Measurements from ENCODE around the gene DDX1.

The DDX1 gene

DNA sequence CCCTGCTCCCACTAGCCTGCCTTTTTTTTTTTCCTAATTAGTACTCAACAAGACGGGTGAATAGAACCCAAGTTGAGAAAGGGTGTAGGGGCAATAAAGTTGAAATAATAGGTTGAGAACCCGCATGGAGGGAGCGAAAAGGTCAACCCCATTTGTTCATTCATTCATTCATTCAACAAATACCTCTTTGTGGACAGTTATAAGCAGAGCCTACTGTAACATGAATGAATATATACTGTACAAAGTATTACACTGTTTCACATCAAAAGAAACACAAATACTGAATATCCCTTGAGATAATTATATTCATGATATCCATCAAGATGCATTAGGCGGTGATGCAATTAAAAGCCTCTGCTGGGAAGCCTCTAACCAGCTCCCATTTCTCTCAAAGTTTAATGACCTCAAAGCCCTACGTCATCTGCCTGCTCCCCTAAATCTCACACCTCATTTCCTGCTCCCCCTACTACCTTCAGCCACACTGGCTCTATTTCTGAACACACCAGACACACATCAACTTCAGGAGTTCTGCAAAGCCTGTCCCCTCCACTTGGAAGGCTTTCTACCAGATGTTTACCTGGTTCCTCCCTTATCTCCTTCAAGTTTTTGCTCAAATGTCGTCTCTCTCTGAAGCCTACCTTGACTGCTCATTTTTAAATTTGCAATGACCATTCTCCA, 29.2 kb upstream of the DDX1 start:
- no peak for DNase-seq

DNA sequence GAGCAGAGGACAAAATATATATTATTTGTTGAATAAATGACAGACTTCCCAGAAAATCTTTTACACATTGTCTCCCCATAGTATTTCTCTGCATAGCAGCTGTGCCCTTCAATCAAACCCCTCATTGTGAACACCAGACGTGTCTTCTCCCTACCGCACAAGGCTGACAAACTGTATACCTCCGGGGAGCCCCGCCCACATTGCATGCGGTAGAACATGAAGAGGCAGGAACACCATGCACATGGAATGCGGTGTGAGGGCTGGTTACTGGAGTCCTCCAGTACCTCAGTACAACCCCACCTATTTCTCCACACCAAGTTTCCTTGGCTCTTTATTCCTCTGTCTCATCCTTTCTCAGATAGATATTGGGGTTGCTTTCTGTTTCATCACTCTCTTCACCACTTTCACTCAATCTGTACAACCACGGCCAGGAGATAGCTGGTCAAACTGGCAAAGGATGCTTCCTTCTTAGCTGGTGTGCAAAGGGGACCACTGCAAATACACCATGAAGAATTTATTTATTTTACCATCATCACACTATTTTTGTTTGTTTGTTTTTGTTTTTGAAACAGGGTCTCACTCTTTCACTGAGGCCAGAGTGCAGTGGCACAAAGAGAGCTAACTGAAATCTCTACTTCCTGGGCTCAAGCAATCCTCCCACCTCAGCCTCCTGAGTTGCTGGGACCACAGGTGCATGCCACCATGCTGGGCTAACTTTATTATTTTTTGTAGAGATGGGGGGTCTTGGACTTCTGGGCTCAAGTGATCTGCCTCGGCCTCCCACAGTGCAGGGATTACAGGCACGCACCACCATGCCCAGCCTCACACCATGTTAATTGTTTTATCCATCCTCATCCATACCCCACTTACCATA, 28.2 kb upstream of the DDX1 start:
- no peak for DNase-seq

DNA sequence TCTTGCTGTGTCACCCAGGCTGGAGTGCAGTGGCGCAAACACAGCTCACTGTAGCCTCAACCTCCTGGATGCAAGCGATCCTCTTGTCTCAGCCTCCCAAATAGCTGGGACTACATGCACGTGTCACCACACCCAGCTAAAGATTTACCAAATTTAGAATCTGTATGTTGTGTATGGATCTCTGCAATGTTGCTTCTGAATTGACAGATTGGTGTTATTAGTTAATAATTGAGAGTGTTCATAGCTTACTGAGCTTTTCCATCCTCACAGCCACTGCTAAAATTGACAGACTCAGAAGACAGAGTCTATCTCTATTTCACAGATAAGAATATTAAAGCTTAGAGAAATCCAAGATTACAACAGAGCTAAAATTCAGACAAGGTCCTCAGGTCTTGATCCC, 26.3 kb upstream of the DDX1 start:
- no peak for DNase-seq

DNA sequence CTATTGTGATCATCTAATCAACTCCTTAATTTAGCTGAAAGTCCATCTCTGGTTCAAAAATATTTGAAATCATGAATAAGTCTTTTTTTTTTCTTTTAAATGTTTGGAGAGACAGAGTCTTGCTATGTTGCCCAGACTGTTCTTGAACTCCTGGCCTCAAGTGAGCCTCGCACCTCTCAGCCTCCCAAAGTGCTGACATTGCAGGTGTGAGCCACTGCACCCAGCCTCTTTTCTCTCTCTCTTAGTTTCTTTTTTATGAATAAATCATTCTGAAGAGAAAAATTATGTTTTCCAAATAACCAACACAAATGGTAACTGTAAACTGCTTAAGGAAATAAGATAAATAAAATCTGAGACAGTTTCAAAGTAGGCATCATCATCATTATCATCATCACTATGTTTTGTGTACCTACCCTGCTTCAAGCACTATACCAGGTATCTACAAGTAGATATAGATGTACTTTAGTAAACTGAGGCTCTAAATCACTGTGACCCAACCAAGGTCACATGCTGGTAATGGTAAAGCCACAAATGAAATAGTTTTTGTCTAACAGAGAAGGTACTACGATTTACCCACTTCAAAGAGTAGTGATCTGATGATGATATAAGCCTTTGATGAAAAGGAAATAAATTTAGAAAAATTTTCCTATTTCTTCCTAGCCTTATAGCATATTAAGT, 25.5 kb upstream of the DDX1 start:
- no peak for DNase-seq

DNA sequence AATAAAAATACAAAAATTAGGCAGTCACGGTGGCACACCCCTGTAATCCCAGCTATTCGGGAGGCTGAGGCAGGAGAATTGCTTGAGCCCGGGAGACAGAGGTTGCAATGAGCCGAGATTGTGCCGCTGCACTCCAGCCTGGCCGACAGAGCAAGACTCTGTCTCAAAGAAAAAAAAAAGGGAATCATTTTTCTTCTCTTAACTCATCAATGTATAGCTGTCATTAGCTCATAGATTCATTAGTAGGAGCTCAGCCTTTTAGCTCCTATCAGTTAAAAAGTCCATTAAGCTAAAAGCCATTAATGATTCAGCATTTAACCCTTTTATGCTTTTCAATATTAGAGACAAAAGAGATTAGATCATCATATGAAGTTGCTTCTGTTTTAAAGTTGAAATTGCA, 24.8 kb upstream of the DDX1 start:
- no peak for DNase-seq

DNA sequence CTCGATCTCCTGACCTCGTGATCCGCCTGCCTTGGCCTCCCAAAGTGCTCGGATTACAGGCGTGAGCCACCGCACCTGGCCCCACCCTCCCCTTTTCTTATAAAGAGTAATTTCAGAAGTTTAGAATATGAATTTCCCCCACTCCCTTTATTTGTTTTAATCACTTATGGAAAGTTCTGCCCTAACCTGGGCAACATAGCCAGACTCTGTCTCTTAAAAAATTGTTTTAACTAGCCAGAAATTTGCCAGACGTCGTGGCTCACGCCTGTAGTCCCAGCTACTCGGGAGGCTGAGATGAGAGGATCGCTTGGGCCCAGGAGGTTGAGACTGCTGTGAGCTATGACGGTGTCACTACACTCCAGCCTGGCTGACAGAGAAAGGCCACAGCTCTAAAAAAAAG, 22.8 kb upstream of the DDX1 start:
- no peak for DNase-seq

DNA sequence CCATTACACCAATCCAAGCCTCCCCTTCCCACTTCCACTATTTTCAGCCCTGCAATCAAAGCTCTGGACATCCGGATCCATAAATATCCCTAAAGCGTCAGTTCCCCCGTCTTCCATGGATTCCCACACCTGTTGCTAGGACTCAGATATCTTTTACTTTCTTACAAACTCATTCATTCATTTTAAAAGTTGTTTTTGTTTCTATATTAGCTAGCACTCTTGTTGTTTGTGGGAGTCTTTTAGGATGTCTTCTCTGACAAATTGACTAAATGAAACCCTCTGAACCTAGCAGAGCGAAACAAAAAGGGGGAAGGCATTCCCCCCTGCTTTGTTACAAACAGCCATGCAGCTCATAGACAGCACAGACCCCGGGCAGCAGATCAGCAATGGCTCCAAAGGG, 21.6 kb upstream of the DDX1 start:
- DNase-seq, result no peak

DNA sequence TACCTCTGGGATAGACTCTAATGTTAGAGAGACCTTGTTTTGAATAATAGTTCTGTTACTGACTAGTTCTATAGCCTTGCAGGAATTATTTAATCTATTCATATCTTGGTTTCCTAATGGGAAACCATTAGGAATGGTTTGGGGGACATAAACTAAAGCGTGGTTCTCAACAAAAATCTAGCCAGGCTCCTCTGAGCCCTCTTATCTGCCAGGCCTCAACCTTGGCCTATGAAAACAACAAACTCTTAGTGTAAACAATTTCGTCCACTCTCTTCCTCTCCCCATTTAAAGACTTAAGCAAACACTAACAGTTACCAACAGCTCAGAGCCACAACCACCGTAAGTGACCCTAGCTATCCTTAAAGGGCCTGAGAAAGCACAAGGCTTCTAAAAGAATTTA, 19.9 kb upstream of the DDX1 start:
- DNase-seq, result no peak

DNA sequence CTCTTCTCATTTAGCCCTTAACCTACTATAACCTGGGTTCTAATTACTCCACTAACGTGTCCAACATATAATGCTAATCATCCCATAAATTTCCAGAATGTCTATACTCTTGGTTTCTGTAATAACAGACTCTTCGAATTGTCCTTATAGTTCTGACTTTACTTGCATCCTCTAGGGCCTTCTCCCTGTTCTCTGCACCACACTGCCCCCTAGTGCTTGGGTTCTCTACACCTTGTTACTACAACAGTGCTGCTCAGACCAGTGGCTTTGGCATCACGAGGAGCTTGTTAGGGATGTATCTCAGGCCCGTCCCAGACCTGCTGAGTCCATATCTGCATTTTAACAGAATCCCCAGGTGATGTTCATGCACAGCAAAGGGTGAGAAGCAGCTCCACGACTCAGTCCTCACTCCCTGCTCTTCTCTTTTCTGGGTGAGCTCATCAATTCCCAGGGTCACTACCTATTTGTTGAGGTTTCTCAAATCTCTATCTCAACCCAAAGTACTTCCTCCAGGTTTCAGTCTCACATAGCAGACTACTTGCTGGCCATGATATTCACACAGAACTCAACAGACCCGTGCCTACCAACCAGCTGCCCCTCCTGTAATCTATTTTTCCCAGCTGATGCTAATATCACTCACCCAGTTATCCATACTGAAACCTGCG, 14.5 kb upstream of the DDX1 start:
- peak; percentile 70 to 86 (median 75) for DNase-seq

DNA sequence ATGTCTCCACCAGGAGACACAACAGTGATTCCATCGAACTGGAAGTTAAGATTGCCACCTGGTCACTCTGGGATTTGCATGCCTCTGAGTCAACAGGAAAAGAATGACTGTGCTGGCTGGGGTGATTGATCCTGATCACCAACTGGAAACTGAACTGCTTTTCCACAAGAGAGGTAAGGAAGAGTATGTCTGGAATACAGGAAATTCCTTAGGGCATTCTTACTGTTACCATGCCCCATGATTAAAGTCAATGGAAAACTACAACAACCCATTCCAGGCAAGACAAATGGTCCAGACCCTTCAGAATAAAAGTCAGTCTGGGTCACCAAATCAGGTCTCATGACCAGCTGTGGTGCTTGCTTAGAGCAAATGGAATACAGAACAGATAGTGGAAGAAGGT, 12.0 kb upstream of the DDX1 start:
- DNase-seq, result no peak

DNA sequence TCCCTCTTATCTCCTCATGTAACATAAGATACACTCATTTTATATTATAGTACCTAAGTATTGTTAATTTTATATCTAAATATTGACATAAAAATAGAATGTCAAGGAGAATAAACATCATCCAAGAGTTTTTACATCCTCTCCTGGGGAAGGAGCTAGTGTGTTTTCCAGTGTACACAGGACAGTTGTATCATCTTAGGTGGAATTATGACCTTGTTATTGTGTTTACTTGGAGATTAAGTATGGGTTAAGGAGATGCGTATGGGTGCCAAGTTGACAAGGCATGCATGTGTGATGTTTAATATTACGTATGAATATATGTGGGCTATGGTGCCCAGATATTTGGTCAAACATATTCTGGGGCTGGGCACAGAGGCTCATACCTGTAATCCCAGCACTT, 11.2 kb upstream of the DDX1 start:
- no peak for DNase-seq

DNA sequence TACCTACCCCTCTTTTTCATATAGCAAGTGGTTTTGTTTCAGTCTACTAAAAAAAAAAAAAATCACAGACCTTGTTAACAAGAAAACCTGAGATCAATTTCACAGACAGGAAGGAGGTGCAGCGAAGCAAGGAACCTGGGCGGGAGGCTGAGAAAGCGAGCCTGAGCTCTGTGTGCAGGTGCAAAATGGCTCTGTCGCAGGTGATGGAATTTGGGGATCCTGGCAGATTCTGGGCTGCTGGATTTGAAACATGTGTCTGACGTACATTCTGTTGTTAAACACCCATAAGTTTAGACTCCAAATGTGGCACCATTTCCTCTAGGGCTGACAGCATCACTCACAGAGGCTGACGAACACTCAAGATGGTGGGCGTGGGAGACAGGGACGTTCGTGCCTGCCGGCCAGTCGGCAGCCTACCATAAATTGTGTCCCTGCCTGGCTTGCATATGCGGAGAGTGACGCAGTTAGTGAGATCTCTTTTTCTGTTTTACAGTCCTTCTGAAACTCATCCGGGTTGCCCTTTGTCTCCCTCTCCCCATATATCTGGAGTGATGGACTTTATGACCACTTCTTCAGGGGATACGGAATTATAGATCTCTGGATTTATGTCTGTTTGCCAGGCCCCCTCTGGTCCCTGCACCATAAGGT, 8.8 kb upstream of the DDX1 start:
- no peak for DNase-seq

DNA sequence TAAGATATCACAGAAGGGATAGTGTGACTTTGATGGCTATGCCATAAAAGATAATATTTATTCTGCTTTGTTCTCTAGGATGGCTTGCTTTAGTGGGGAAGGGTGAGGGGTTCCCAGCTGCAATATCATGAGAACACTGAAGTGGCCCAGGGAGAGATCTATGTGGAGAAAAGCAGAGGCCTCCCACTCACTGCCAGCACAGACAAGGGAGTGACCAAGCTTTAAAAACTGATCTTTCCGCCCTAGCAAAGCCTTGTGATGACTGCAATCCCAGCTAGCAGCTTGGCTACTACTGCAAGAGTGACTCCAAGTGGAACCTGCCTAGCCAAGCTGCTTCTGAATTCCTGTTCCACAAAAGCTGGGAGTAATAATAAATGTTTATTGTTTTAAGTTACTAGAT, 7.8 kb upstream of the DDX1 start:
- DNase-seq, result no peak

DNA sequence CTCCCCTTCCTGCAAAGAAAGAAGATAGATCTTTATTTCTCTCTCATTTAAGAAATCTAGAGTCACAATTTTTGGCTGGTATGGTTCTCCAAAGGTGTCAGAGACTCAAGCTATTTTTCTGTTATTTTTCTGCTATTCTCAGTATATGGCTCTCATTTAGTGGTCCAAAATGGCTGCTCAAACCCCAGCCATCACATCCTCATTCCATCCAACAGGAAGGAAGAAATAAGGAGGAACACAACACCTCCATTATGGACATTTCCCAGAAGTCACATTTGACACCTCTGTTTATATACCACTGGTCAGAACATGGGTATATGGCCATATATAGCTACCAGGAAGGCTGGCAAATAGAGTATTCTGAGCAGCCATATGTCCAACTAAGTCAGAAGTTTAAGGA, 7.4 kb upstream of the DDX1 start:
- no peak for DNase-seq

DNA sequence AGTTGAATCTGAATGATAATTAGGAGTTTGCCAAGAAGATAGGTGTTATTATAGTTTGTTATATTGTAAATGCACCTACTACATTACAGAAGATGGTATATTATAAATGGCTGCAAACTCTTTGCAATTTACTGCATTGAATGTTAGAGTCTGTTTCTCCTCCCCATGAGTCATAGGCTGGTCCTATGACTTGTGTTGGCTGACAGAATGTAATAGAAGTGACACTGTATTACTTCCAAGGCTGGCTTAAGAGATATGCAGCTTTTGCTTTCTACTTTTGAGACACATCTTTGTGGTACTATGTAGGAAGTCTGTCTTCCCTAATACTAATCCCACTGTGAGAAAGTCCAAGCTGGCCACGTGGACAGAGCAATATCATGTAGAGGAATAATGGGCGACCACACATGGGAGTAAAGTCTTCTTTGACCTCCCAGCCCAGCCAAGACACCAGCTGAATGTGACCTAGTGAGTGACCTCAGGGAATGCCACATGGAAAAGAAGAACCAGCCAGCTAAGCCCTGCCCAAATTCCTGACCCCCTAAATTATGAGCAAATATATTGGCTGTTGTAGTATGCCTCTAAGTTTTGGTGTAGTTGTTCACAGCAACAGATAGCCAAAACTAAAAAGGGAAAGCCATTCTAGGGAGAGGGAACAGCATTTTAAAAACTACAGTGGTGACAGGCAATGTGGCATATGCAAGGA, 6.8 kb upstream of the DDX1 start:
- no peak for DNase-seq

DNA sequence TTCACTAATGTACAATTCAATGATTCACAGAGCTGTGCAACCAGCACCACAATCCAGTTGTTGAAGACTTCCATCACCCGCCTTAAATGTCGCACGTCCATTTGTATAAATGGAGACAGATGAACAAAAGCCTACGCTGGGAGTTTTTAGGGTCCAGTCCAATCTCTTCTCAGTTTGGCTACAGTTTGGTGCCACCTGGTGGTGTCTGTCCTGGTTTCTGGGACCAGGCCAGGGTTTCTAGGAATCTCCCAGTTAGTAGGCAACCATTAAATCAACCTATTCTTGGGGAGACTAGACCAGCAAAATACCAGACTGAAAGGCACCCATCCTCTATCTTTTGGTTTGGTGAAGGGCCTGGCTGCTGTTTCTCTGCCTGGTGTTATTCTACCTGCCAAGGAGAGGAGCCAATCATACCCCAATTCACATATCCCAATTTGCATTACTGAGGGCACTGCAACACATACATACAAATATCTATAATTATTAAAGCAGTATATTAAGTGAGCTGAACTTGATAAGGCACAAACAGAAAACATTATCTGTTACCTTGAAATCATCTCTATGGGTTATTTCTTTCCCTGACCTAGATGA, 3.2 kb upstream of the DDX1 start:
- no peak for DNase-seq

DNA sequence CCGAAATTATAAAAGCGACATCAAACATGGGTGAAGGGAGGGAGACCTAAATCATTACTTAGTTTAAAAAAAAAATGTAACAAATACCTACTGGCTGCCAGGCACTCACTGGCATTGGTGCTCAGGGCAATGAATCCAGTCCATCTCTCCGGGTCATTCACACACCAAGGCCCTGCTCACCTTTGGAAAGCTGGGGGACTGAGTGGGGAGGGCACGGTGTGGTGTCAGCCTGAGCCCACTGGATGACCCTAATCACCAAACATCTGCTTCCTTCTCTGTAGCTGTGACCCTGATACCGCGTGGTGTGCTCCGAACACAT, 336 bp upstream of the DDX1 start:
- no peak for DNase-seq

DNA sequence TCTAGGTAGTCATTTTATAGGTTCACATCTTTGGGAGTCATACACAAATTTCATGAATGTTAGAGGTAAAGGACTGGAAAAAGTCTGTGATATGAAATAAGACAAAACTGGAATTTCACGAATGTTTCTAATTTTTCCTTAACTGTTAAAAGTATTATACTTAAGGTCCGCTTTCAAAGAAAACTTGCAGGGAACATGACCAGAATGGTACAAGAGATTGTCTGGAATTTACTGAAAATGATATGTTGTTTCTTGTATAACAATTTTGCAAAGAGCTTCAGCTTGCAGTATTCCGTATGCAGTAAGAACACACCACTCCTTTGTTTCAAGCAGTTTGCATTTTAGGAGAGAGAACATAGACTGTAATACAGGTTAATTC, 1.6 kb downstream of the DDX1 start:
- no peak for DNase-seq

DNA sequence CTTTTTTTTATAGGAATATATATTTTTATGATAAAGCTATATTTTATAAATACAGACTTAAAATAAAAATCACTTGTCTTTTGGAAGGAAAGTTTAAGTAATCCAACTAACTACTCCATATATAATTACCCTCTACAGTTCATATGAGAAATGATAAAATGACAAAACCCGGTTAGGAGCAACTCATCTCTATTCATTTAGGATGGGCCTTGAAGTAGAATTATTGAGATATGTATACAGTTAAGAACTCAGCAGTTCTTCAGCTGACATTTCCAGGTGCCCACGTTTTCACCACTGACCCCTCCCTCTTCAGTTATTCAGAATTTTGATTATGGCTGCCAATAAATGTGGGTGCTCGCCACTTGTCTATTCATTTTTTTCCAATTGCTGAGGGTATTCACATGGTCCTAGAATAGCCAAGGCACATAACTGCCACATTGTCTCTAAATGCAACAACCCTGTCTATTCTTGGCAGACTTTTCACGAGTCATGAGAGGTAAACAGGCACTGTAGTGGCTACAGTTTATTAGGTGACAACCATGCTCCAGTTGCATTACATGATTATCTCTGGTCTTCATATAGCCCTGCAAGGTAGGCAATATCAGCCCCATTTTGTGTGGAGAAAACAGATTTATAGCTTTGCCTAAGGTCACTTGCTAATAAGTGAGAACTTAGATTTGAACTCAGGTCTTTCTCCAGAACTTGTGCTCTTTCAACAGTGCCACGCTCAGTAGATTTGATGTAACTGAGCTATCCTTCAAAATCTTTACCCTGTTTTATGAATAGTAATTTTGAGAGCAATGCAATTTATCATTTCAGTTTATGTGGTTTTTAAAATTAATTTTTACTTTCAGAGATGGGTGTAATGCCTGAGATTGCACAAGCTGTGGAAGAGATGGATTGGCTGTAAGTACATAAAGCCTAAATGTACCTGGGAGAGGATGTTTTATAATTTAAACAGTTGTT, 2.9 kb downstream of the DDX1 start:
- DNase-seq, result no peak

DNA sequence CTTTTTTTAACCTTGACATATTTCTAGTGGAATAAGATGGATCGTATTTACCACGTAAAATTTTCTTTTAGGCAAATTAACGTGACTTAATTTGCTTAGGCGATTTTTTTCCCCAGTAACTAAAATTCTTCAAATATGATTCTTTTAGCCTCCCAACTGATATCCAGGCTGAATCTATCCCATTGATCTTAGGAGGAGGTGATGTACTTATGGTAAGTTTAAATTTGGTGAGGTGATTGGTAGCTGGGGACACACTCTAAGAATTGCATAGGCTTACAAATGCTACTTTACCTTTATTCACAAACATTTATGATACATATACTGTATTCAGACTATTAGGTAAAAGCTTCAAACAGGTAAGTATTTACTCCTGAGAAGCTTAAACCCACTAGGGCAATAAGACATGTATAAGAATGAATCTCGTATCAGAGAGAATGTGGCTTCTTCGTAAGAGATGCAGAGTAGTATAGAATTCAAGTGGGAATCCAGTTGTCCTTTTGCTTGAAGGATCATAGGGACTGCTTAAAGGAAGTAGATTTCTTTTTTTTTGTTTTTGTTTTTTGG, 3.8 kb downstream of the DDX1 start:
- DNase-seq, result no peak

DNA sequence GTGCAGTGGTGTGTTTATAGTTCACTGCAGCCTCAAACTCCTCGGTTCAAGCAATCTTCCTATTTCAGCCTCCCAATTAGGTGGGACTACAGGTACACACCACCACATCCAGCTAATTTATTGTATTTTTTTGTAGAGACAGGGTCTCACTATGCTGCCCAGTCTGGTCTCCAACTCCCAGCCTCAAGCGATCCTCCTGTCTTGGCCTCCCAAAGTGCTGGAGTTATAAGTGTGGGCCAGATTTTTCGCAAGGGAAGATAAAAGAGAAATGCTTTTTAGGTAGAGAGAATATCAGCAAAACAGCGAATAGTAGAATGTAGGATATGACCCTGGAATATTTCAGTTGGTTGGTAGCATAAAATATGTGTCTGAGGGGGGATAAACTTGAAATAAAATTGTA, 4.3 kb downstream of the DDX1 start:
- no peak for DNase-seq
